B cell (primary cell): ENCODE results near the gene JARID2. TPM values are rescaled to one million over a fixed set of nuclear protein-coding genes. Genes with fewer than 3 reads are reported as not detected.
A peak's percentile ranks its signal among the peaks of the same experiment; 100 is the strongest.

Source experiments
- ATAC-seq: fragments of 200-7000 bp; cut with Tn5 transposase; one replicate; pipeline ENCODE4 v1.10.0; 2021; ENCODE audit warnings: low read depth, mild to moderate bottlenecking, moderate number of reproducible peaks, moderate library complexity
- CTCF ChIA-PET: fragments of 350-600 bp; sonication (Branson Sonifier 250); formaldehyde crosslinking; loops from one replicate; lab custom pipeline; 2021; ENCODE audit warnings: antibody characterized with exemption, inconsistent platforms; lab: Charles Lee
- POLR2A ChIA-PET: fragments of 350-600 bp; sonication (Branson Sonifier 250); formaldehyde crosslinking; loops from one replicate; lab custom pipeline; 2021; ENCODE audit warnings: antibody characterized with exemption; lab: Charles Lee
- DNase-seq: peaks from one replicate; pipeline ENCODE4 v3.0.0; 2013
- H2AFZ ChIP-seq: 2 replicates; pipeline ENCODE4 v1.6.1; 2012; ENCODE audit warnings: mild to moderate bottlenecking, low read depth, low read length; ENCODE audit not compliant: insufficient read depth, poor library complexity, severe bottlenecking
- H3K27ac ChIP-seq, 2 donors: 1 replicate in 1 of 2; 2 replicates in 1 of 2; pipeline ENCODE4 v1.5.1; 2012 to 2013; ENCODE audit warnings: low read length in 2 of 2, mild to moderate bottlenecking in 2 of 2, moderate library complexity in 1 of 2
- H3K27me3 ChIP-seq, 4 experiments: fragments of 200-600 bp in 1 of 4; sonication (generic) in 1 of 4; replicated peaks in 1 of 4; 1 replicate in 2 of 4; 2 replicates in 2 of 4; pipeline versions ENCODE4 v1.6.1 to v1.7.0; 2013 to 2016; ENCODE audit warnings: low read length in 3 of 4, mild to moderate bottlenecking in 2 of 4, mixed read lengths in 1 of 4, moderate library complexity in 1 of 4; ENCODE audit not compliant: insufficient read depth in 4 of 4, control insufficient read depth in 3 of 4; ENCODE audit errors: control extremely low read depth in 1 of 4
- H3K36me3 ChIP-seq, 2 experiments: replicated peaks in 1 of 2; 1 replicate in 1 of 2; 2 replicates in 1 of 2; pipeline versions ENCODE4 v1.6.1 to v1.7.1; 2013; ENCODE audit warnings: low read length in 1 of 2; ENCODE audit not compliant: insufficient read depth in 2 of 2, control insufficient read depth in 1 of 2; ENCODE audit errors: control extremely low read depth in 1 of 2, extremely low read depth in 1 of 2
- H3K4me1 ChIP-seq, 2 donors: fragments of 200-600 bp in 1 of 2; sonication (generic) in 1 of 2; 1 replicate in 1 of 2; 2 replicates in 1 of 2; pipeline versions ENCODE4 v1.5.1 to v1.6.1; 2013 to 2017; ENCODE audit warnings: low read length in 2 of 2; ENCODE audit not compliant: control insufficient read depth in 2 of 2, insufficient read depth in 2 of 2
- H3K4me2 ChIP-seq: replicated peaks from 2 replicates; pipeline ENCODE3; 2012; ENCODE audit warnings: mild to moderate bottlenecking, low read depth, low read length; ENCODE audit not compliant: poor library complexity, severe bottlenecking
- H3K4me3 ChIP-seq, 5 experiments: fragments of 200-600 bp in 1 of 5; sonication (generic) in 1 of 5; 1 replicate in 3 of 5; 2 replicates in 2 of 5; pipeline versions ENCODE4 v1.5.1 to v1.7.0; 2011 to 2016; ENCODE audit warnings: low read length in 4 of 5, mild to moderate bottlenecking in 4 of 5, low read depth in 2 of 5, control low read depth in 1 of 5, moderate library complexity in 1 of 5; ENCODE audit not compliant: insufficient read depth in 1 of 5; ENCODE audit errors: control extremely low read depth in 1 of 5, extremely low read depth in 1 of 5
- H3K79me2 ChIP-seq: fragments of 200-600 bp; sonication (generic); one replicate; pipeline ENCODE4 v1.6.0; 2016; ENCODE audit warnings: low read length; ENCODE audit not compliant: control insufficient read depth, insufficient read depth
- H3K9ac ChIP-seq: fragments of 200-600 bp; sonication (generic); 2 replicates; pipeline ENCODE4 v1.6.1; 2017; ENCODE audit warnings: mild to moderate bottlenecking, low read length, moderate library complexity
- H3K9me3 ChIP-seq, 3 donors: one replicate each; pipeline versions ENCODE4 v1.6.1 to v1.7.1; 2013; ENCODE audit warnings: low read length in 2 of 3; ENCODE audit not compliant: control insufficient read depth in 2 of 3, insufficient read depth in 1 of 3; ENCODE audit errors: control extremely low read depth in 1 of 3
- H4K20me1 ChIP-seq: 2 replicates; pipeline ENCODE4 v1.6.0; 2012; ENCODE audit warnings: mild to moderate bottlenecking, low read length; ENCODE audit not compliant: insufficient read depth, control insufficient read depth, poor library complexity, severe bottlenecking
- H3K27ac Mint-ChIP-seq: one replicate; pipeline ENCODE4 v1.8.0; 2021; ENCODE audit warnings: mixed read lengths
- H3K27me3 Mint-ChIP-seq: one replicate; pipeline ENCODE4 v1.8.0; 2021; ENCODE audit warnings: mixed read lengths
- H3K4me1 Mint-ChIP-seq: one replicate; pipeline ENCODE4 v1.8.0; 2021; ENCODE audit warnings: mixed read lengths
- H3K4me3 Mint-ChIP-seq: one replicate; pipeline ENCODE4 v1.8.0; 2021; ENCODE audit warnings: mixed read lengths
- H3K9me3 Mint-ChIP-seq: one replicate; pipeline ENCODE4 v1.8.0; 2022; ENCODE audit warnings: mixed read lengths; ENCODE audit not compliant: insufficient read depth
- EZH2 ChIP-seq: IDR thresholded peaks from 2 replicates; pipeline ENCODE4 v1.6.1; 2012; ENCODE audit warnings: borderline replicate concordance, low read depth, mild to moderate bottlenecking, moderate library complexity, low read length; ENCODE audit not compliant: insufficient read depth, poor library complexity, severe bottlenecking
- WGBS: methylation state at CpG from one replicate; pipeline ENCODE4 v1.1.5; 2013; ENCODE audit warnings: missing lambda C conversion rate; ENCODE audit not compliant: insufficient coverage; 5-methylcytosine and 5-hydroxymethylcytosine counted together
- intact Hi-C: fragments of 100-400 bp; cut with micrococcal nuclease; formaldehyde crosslinking; loops from one replicate; pipeline ENCODE4 v1.10.0; 2022
- polyA plus RNA-seq: library from polyadenylated mRNA; depleted of rRNA; stranded (reverse); fragments of >200 nt; gene quantifications from 2 replicates; pipeline ENCODE4 v1.2.3, GENCODE V29; 2012
- total RNA-seq, 2 donors: library from RNA; stranded (reverse); fragments of 120-200 nt in 1 of 2; gene quantifications; 1 replicate in 1 of 2; 2 replicates in 1 of 2; pipeline versions ENCODE4 v1.2.3 to v1.2.4, GENCODE V29; 2013 to 2022
- TF ChIP-seq, protein P1 (sequence below): fragments of 200-600 bp; IDR thresholded peaks from one replicate; pipeline ENCODE4 v1.8.0; 2022; ENCODE audit warnings: antibody characterized with exemption, mild to moderate bottlenecking

The JARID2 gene
- total and polyA plus RNA-seq, 2 donors (not counting 1 experiment from before 2014, with no cell fraction given): 11.0 to 58.1 TPM

DNA sequence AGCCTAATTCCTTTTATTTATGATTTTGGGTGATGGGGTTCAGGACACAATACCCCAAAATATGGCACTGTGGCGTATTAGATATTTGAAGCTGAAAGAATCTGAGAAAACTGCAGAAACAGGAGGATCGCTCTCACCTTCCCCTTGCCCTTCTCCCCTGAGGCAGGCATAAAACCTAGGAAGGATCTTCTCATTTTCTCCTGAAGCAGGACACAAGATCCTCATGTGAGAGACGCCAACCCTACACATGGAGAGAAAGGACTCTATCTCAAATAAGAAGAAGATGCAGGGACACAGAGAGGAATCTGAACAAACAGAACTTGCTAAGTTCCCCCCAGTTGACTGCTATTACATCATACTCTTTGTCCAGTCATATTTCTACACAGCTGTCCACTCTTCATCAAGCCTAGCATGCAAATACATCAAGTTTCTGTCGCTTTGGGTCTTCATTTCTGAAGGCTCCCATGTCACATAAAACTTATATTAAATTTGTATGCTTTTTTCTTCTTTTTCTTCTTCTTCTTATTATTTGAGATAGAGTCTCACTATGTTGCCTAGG is 307.9 kb downstream of the JARID2 start:
- WGBS: 100% methylated on average over 1 of the region's 4 CpGs
- ATAC-seq: no peak
- Histone ChIP-seq H2AFZ (no peak overlapping the region), H3K9ac (no peak overlapping the region), H3K27ac (peak overlapping the region in 1 of 2 donors; percentile 62), H3K4me2 (no peak overlapping the region), H3K9me3 (peaks cover 0 to 6% (median 0%) of the 10 kb centered on the region in 3 donors), H3K4me1 (peaks cover 26 to 35% of the 10 kb centered on the region in 2 donors), H3K27me3 (no peaks in the 10 kb centered on the region), H3K36me3 (no peaks in the 10 kb centered on the region), H3K79me2 (peaks cover 28% of the 10 kb centered on the region), H4K20me1 (peaks cover 6% of the 10 kb centered on the region), H3K4me3 (no peak overlapping the region)
- CTCF ChIA-PET: interaction anchor here (1.0 kb wide), 1 partner anchor 68 kb away, joined by 4 read pairs; no protein-coding TSS in a partner anchor
- POLR2A ChIA-PET: no interaction called here
- no peak for DNase-seq
- intact Hi-C loops: no loop called here
- Mint-ChIP-seq H3K27me3 (no peaks in the 10 kb centered on the region), H3K4me3 (no peak overlapping the region), H3K4me1 (peaks cover 63% of the 10 kb centered on the region), H3K9me3 (no peaks in the 10 kb centered on the region), H3K27ac (peak overlapping the region; percentile 56)
- TF ChIP-seq EZH2: no peak
- TF ChIP-seq, protein P1, sequence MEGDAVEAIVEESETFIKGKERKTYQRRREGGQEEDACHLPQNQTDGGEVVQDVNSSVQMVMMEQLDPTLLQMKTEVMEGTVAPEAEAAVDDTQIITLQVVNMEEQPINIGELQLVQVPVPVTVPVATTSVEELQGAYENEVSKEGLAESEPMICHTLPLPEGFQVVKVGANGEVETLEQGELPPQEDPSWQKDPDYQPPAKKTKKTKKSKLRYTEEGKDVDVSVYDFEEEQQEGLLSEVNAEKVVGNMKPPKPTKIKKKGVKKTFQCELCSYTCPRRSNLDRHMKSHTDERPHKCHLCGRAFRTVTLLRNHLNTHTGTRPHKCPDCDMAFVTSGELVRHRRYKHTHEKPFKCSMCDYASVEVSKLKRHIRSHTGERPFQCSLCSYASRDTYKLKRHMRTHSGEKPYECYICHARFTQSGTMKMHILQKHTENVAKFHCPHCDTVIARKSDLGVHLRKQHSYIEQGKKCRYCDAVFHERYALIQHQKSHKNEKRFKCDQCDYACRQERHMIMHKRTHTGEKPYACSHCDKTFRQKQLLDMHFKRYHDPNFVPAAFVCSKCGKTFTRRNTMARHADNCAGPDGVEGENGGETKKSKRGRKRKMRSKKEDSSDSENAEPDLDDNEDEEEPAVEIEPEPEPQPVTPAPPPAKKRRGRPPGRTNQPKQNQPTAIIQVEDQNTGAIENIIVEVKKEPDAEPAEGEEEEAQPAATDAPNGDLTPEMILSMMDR: no peak

DNA sequence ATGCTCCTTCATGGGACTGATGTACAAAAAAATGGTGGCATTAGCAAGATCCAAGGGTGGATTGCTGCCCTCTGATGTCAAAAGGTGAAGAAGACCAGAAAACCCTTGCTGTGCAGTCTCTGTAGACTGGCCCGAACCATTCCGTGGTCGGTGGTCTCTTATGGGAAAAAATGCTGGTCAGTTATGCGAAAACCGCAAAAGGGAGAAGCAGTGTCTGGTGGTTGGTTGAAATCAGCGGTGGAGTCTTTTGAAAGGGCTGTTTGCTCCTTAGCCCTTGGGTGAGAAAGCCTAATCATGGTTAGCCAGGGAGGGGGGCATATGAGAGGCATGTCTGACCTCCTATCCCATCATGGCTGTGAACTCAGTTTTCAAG is 308.8 kb downstream of the JARID2 start:
- Histone ChIP-seq H3K79me2 (peaks cover 23% of the 10 kb centered on the region), H3K4me3 (no peak overlapping the region), H3K4me1 (peaks cover 23 to 32% of the 10 kb centered on the region in 2 donors), H3K9ac (no peak overlapping the region), H3K27me3 (no peaks in the 10 kb centered on the region), H2AFZ (no peak overlapping the region), H3K9me3 (no peaks in the 10 kb centered on the region), H3K27ac (peak overlapping the region in 1 of 2 donors; percentile 62), H4K20me1 (peaks cover 6% of the 10 kb centered on the region), H3K36me3 (no peaks in the 10 kb centered on the region), H3K4me2 (no peak overlapping the region)
- 93% methylated on average over 6 of the region's 6 CpGs for WGBS
- no peaks in the 10 kb centered on the region for H3K9me3 Mint-ChIP-seq
- no peak for TF ChIP-seq EZH2
- TF ChIP-seq, protein P1: no peak
- H3K27ac Mint-ChIP-seq: peak overlapping the region; percentile 5
- ChIA-PET CTCF (no interaction called here), POLR2A (no interaction called here)
- ATAC-seq: no peak
- peaks cover 65% of the 10 kb centered on the region for H3K4me1 Mint-ChIP-seq
- H3K27me3 Mint-ChIP-seq: no peaks in the 10 kb centered on the region
- intact Hi-C loops: no loop called here
- no peak for DNase-seq
- H3K4me3 Mint-ChIP-seq: no peak overlapping the region
